ENCODE measurements around the gene ADM2.

GRCh38 chr22:50445880-50446707, 35.2 kb upstream of the ADM2 start:
- no peak for TF ChIP-seq EZH2 (IDR thresholded peaks at IDR 0.05; ENCODE audit: low read depth)
- no peak for TF ChIP-seq CTCF (conservative IDR thresholded peaks at IDR 0.05)
